Naive thymus-derived CD4-positive, alpha-beta T cell (primary cell): Measurements from ENCODE around the gene SCG5. TPM values are rescaled to one million over a fixed set of nuclear protein-coding genes. Genes with fewer than 3 reads are reported as not detected.

ENCODE experiments used
- ATAC-seq: fragments of 150-1000 bp; cut with Tn5 transposase; 2 replicates; pipeline ENCODE4 v1.10.0; 2021; ENCODE audit warnings: mild to moderate bottlenecking, moderate library complexity
- CTCF ChIA-PET: fragments of 350-600 bp; sonication (Branson Sonifier 250); formaldehyde crosslinking; loops from one replicate; lab custom pipeline; 2021; ENCODE audit warnings: antibody characterized with exemption; lab: Charles Lee
- POLR2A ChIA-PET: fragments of 350-600 bp; sonication (Branson Sonifier 250); formaldehyde crosslinking; loops from one replicate; lab custom pipeline; 2021; ENCODE audit warnings: antibody characterized with exemption, inconsistent platforms; lab: Charles Lee
- DNase-seq, 9 donors: peaks; one replicate each; pipeline versions ENCODE4 v3.0.0 to v3.0.0-alpha.2; 2020 to 2022; ENCODE audit warnings: mixed read lengths in 1 of 9
- H3K27ac ChIP-seq: one replicate; pipeline ENCODE4 v1.7.0; 2013; ENCODE audit warnings: mild to moderate bottlenecking, low read depth, low read length, moderate library complexity
- H3K27me3 ChIP-seq, 2 donors: one replicate each; pipeline ENCODE4 v1.7.0; 2013; ENCODE audit warnings: low read length in 2 of 2, mild to moderate bottlenecking in 2 of 2, moderate library complexity in 2 of 2; ENCODE audit not compliant: control insufficient read depth in 2 of 2, insufficient read depth in 2 of 2
- H3K36me3 ChIP-seq, 3 experiments: 1 replicate in 2 of 3; 2 replicates in 1 of 3; pipeline ENCODE4 v1.7.0; 2013; ENCODE audit warnings: low read length in 3 of 3, mild to moderate bottlenecking in 3 of 3, moderate library complexity in 1 of 3; ENCODE audit not compliant: insufficient read depth in 3 of 3, control insufficient read depth in 2 of 3
- H3K4me1 ChIP-seq, 2 donors: one replicate each; pipeline ENCODE4 v1.7.0; 2013; ENCODE audit warnings: low read length in 2 of 2, mild to moderate bottlenecking in 2 of 2, moderate library complexity in 1 of 2; ENCODE audit not compliant: control insufficient read depth in 2 of 2, insufficient read depth in 2 of 2
- H3K4me3 ChIP-seq: 2 replicates; pipeline ENCODE4 v1.7.0; 2013; ENCODE audit warnings: mild to moderate bottlenecking, low read length
- H3K9me3 ChIP-seq, 3 experiments: 1 replicate in 2 of 3; 2 replicates in 1 of 3; pipeline ENCODE4 v1.7.0; 2013; ENCODE audit warnings: low read length in 3 of 3; ENCODE audit not compliant: control insufficient read depth in 2 of 3
- H3K27ac Mint-ChIP-seq, 9 donors: one replicate each; pipeline ENCODE4 v1.8.0; 2020 to 2022; ENCODE audit warnings: mixed read lengths in 9 of 9, mild to moderate bottlenecking in 8 of 9, moderate library complexity in 5 of 9, inconsistent platforms in 2 of 9
- H3K27me3 Mint-ChIP-seq, 5 donors: one replicate each; pipeline ENCODE4 v1.8.0; 2021 to 2022; ENCODE audit warnings: mixed read lengths in 5 of 5, mild to moderate bottlenecking in 1 of 5
- H3K36me3 Mint-ChIP-seq, 5 donors: one replicate each; pipeline ENCODE4 v1.8.0; 2020 to 2022; ENCODE audit warnings: mixed read lengths in 5 of 5, mild to moderate bottlenecking in 3 of 5, inconsistent platforms in 1 of 5
- H3K4me1 Mint-ChIP-seq, 7 donors: one replicate each; pipeline ENCODE4 v1.8.0; 2020 to 2022; ENCODE audit warnings: mixed read lengths in 7 of 7, mild to moderate bottlenecking in 3 of 7, inconsistent platforms in 1 of 7
- H3K4me3 Mint-ChIP-seq, 10 donors: one replicate each; pipeline ENCODE4 v1.8.0; 2020 to 2022; ENCODE audit warnings: mild to moderate bottlenecking in 10 of 10, mixed read lengths in 10 of 10, moderate library complexity in 6 of 10, inconsistent platforms in 2 of 10
- H3K9me3 Mint-ChIP-seq, 11 donors: one replicate each; pipeline ENCODE4 v1.8.0; 2020 to 2022; ENCODE audit warnings: mixed read lengths in 11 of 11, mild to moderate bottlenecking in 4 of 11, inconsistent platforms in 1 of 11, moderate library complexity in 1 of 11
- intact Hi-C, 2 donors: fragments of 100-400 bp; cut with micrococcal nuclease; formaldehyde crosslinking; loops; one replicate each; pipeline ENCODE4 v1.15.1; 2023
- polyA plus RNA-seq, 2 donors: library from polyadenylated mRNA; unstranded; fragments of 300-500 nt; fragmentation: Illumina TruSeq; gene quantifications; one replicate each; pipeline ENCODE4 v1.2.3, GENCODE V29; 2021
- total RNA-seq, 6 experiments: library from RNA in 5 of 6; stranded (reverse) in 5 of 6; gene quantifications; 1 replicate in 5 of 6; 2 replicates in 1 of 6; pipeline ENCODE4 v1.2.3 and lab custom pipeline; 2021 to 2026

The SCG5 gene
- total and polyA plus RNA-seq, 7 experiments from 2014 or later: 0.37 to 2.8 (median 0.57) TPM; not detected in 2

DNA sequence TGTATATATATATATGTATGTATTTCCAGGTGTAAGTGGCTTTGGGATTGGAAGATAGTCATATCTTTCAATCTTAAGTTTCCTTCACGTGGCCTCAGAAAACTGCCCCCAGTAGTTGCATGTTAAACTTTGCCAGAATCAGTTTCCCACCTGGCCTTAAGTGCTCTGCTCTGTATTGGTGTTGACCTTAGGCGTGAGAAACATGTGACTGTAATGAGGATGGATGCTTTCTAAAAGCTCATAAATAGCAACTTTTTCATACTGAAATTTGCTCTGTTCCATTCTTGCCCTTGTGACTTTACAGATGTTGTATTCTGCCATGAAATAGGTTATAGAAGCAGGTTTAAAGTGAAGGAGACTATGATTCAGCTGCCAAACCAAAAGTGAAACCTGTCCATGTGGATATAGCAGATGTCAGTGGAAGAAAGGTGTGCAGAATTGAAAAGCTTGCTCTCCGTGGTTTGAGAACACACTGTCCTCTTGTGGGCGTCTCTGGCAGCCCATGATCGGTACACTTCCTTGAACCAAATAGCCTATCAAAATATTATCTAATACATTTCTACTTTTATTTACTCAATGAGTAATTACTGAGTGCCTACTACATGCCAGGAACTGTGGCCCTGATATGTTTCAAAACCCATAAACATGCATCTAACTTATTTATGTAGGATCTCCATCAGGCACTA, 15.8 kb downstream of the SCG5 start:
- POLR2A ChIA-PET: no interaction called here
- ATAC-seq (no peak), DNase-seq (peak in 2 of 9 donors; percentile 3 to 9)
- intact Hi-C loops: no loop called here
- H3K4me3 ChIP-seq: no peak overlapping the region
- peak overlapping the region in 2 of 9 donors; percentile 18 to 69 for H3K27ac Mint-ChIP-seq
- peak overlapping the region in 4 of 10 donors; percentile 3 to 62 (median 25) for H3K4me3 Mint-ChIP-seq
- H3K27ac ChIP-seq: no peak overlapping the region
- H3K9me3 Mint-ChIP-seq: no peaks in the 10 kb centered on the region
- no peaks in the 10 kb centered on the region for H3K9me3 ChIP-seq
- peaks cover 4 to 20% (median 8%) of the 10 kb centered on the region in 7 donors for H3K4me1 Mint-ChIP-seq
- peaks cover 0 to 6% of the 10 kb centered on the region in 2 donors for H3K4me1 ChIP-seq
- no peaks in the 10 kb centered on the region for H3K27me3 ChIP-seq
- CTCF ChIA-PET: interaction anchor here (0.5 to 1.6 kb wide), 3 partner anchors 8 to 1405 kb away, joined by 3 to 4 read pairs (median 3); no protein-coding TSS in a partner anchor
- peaks cover 0 to 13% (median 0%) of the 10 kb centered on the region in 5 donors for H3K36me3 Mint-ChIP-seq
- H3K36me3 ChIP-seq: no peaks in the 10 kb centered on the region
- no peaks in the 10 kb centered on the region for H3K27me3 Mint-ChIP-seq

DNA sequence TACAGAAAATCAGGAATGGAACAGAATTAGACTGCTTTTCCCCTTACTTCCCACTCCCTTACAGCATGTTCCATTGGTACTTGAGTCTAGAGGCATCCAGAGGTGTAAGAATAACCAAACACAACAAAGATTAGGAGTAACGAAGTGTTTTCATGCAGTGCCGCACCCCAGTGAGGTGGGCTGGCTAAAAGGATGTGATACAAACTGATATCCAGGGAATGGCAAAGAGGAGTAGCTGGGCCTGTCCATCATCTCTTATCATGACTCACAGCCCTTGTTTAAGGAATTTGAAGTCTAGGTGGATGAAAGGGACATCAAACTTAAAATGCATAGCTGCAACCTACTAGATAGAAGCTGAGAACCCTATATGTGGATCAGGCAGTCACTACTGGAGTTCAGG, 16.4 kb downstream of the SCG5 start:
- peaks cover 0 to 12% (median 0%) of the 10 kb centered on the region in 5 donors for H3K36me3 Mint-ChIP-seq
- H3K4me3 Mint-ChIP-seq: peak overlapping the region in 1 of 10 donors; percentile 19
- no peak overlapping the region for H3K27ac ChIP-seq
- DNase-seq (no peak), ATAC-seq (no peak)
- H3K27me3 ChIP-seq: no peaks in the 10 kb centered on the region
- H3K27ac Mint-ChIP-seq: peak overlapping the region in 3 of 9 donors; percentile 18 to 69 (median 44)
- peaks cover 4 to 24% (median 13%) of the 10 kb centered on the region in 7 donors for H3K4me1 Mint-ChIP-seq
- no peaks in the 10 kb centered on the region for H3K27me3 Mint-ChIP-seq
- no peaks in the 10 kb centered on the region for H3K9me3 Mint-ChIP-seq
- CTCF ChIA-PET: interaction anchor here (0.5 to 1.6 kb wide), 3 partner anchors 7 to 1405 kb away, joined by 3 to 4 read pairs (median 3); no protein-coding TSS in a partner anchor
- no peaks in the 10 kb centered on the region for H3K36me3 ChIP-seq
- intact Hi-C loops: no loop called here
- no peaks in the 10 kb centered on the region for H3K9me3 ChIP-seq
- H3K4me3 ChIP-seq: no peak overlapping the region
- POLR2A ChIA-PET: no interaction called here
- H3K4me1 ChIP-seq: peaks cover 0 to 6% of the 10 kb centered on the region in 2 donors

DNA sequence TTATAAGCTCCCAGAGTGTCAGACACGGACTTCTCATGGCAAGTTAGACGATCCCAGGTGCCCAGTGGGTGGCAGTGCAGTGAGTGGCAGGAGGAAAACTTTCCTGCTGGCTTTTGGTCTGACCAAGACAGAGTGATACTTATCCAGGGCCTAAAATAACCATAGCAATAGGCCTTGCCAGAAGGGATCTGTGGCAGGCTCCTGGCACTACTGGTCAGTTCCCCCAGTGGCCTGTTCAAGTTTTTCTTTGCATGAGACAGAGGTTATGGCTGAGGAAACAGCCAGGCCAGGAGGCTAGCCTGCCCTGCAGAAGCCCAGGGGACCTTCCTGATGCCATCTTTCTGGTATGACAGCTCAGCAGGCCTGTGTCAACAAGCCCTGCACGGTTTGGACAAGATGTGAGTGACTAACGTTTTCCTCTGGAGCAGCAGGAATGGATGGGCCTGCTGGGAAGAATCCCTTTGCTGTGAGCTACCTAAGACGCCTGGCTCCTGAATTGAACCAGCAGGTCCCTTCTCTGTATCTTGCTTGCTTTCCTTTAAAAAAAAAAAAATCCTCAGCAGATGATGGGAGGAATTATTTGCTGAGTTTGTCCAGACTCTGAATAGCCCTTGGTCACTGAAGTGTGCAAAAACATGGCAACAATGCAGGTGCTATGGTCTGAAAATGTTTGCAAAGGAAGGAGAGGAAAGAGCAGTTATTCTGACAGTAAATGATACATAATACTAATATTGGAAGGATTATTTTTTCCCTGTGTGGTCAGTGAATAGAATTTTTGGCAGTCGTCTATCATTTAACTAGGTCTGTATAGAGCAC, 18.0 kb downstream of the SCG5 start:
- Mint-ChIP-seq H3K9me3 (no peaks in the 10 kb centered on the region), H3K27me3 (no peaks in the 10 kb centered on the region), H3K27ac (no peak overlapping the region), H3K4me1 (peaks cover 4 to 24% (median 13%) of the 10 kb centered on the region in 7 donors), H3K4me3 (no peak overlapping the region), H3K36me3 (peaks cover 0 to 7% (median 0%) of the 10 kb centered on the region in 5 donors)
- no peak for ATAC-seq
- H3K4me3 ChIP-seq: no peak overlapping the region
- ChIA-PET CTCF (interaction anchor here (0.6 kb wide), 1 partner anchor 10 kb away, joined by 3 read pairs; no protein-coding TSS in a partner anchor), POLR2A (no interaction called here)
- H3K4me1 ChIP-seq: peaks cover 0 to 6% of the 10 kb centered on the region in 2 donors
- no peaks in the 10 kb centered on the region for H3K27me3 ChIP-seq
- no peaks in the 10 kb centered on the region for H3K36me3 ChIP-seq
- no peak for DNase-seq
- intact Hi-C loops: loop anchor here (5.0 kb wide), 3 partner anchors 338 to 1043 kb away; no protein-coding TSS in a partner anchor
- no peaks in the 10 kb centered on the region for H3K9me3 ChIP-seq
- no peak overlapping the region for H3K27ac ChIP-seq

DNA sequence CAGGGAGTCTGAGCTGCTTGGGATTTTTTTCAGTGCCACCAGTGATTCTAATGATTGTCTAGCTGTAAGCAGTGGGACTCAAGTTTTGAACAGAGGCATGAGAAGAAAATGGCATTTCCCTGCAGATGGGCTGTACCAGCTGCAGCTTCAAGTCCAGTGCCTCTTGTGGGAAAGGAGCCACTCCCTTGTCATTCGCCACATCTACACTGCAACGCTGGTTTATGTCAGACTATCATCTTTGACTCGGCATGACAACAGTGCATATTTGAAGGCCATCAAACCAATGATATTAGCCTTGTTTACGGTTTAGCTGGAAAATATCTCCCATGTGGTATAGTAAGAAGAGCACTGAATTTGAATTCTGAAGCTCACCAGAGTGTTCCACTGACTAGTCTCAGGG, 22.2 kb downstream of the SCG5 start:
- Mint-ChIP-seq H3K27me3 (no peaks in the 10 kb centered on the region), H3K27ac (no peak overlapping the region), H3K4me1 (peaks cover 0 to 6% (median 5%) of the 10 kb centered on the region in 7 donors), H3K36me3 (no peaks in the 10 kb centered on the region), H3K4me3 (no peak overlapping the region), H3K9me3 (no peaks in the 10 kb centered on the region)
- H3K36me3 ChIP-seq: no peaks in the 10 kb centered on the region
- H3K27ac ChIP-seq: no peak overlapping the region
- CTCF ChIA-PET: interaction anchor here (0.6 to 2.0 kb wide), 4 partner anchors 474 to 1449 kb away, joined by 3 to 7 read pairs (median 3); no protein-coding TSS in a partner anchor
- H3K4me3 ChIP-seq: no peak overlapping the region
- DNase-seq (no peak), ATAC-seq (no peak)
- intact Hi-C loops: loop anchor here (2.0 to 5.0 kb wide), 5 partner anchors 331 to 1039 kb away; no protein-coding TSS in a partner anchor
- no peaks in the 10 kb centered on the region for H3K27me3 ChIP-seq
- POLR2A ChIA-PET: no interaction called here
- H3K9me3 ChIP-seq: no peaks in the 10 kb centered on the region
- H3K4me1 ChIP-seq: no peaks in the 10 kb centered on the region

DNA sequence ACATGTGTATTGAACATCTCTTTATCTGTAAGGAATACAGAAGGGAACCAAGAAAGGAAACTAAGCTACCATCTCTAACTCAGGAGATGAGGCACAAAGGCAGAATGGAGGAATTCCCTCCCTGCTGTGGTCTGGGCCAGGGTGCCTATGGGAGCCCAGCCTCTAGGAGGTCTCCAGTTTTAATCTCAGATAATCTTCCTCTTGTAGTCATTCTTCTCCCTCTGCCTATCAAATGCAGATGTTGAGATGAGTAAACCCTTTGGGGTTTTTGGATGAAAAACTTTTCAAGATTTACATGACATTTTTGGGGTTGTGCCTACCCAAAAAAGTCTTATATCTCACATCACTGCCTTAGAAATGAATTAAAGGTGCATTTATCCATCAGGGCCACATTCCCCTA, 23.3 kb downstream of the SCG5 start:
- Mint-ChIP-seq H3K4me1 (peaks cover 0 to 6% (median 5%) of the 10 kb centered on the region in 7 donors), H3K27me3 (no peaks in the 10 kb centered on the region), H3K9me3 (no peaks in the 10 kb centered on the region), H3K36me3 (no peaks in the 10 kb centered on the region), H3K27ac (no peak overlapping the region), H3K4me3 (no peak overlapping the region)
- Histone ChIP-seq H3K27me3 (no peaks in the 10 kb centered on the region), H3K4me1 (no peaks in the 10 kb centered on the region), H3K27ac (no peak overlapping the region), H3K4me3 (no peak overlapping the region), H3K9me3 (no peaks in the 10 kb centered on the region), H3K36me3 (no peaks in the 10 kb centered on the region)
- intact Hi-C loops: loop anchor here (5.0 kb wide), 3 partner anchors 333 to 1038 kb away; no protein-coding TSS in a partner anchor
- DNase-seq (no peak), ATAC-seq (no peak)
- POLR2A ChIA-PET: no interaction called here
- CTCF ChIA-PET: interaction anchor here (1.1 kb wide), 1 partner anchor 7 kb away, joined by 3 read pairs; no protein-coding TSS in a partner anchor

DNA sequence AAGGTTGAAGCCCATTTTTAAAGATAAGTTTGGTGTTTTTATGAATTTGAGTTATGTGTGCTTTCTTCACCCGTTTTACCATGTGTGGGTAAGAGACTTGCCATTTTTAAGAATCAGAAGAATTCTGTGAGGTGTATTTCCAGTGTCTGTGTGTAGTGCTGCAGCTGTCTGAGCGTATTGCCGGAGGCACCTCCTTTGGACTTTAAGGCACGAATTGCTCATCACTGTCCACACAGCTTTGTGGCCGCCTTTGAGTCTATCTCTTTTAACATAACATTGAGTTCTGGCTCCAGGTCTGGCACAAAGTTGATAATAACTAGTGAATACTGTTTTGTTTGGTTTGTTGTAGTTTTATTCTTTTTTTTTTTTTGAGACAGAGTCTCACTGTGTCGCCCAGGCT, 25.8 kb downstream of the SCG5 start:
- no peaks in the 10 kb centered on the region for H3K36me3 ChIP-seq
- POLR2A ChIA-PET: no interaction called here
- no peak overlapping the region for H3K27ac Mint-ChIP-seq
- no peak for ATAC-seq
- H3K27ac ChIP-seq: no peak overlapping the region
- H3K4me1 Mint-ChIP-seq: peaks cover 0 to 6% (median 5%) of the 10 kb centered on the region in 7 donors
- CTCF ChIA-PET: no interaction called here
- H3K4me1 ChIP-seq: no peaks in the 10 kb centered on the region
- H3K36me3 Mint-ChIP-seq: no peaks in the 10 kb centered on the region
- intact Hi-C loops: no loop called here
- H3K4me3 ChIP-seq: no peak overlapping the region
- H3K27me3 ChIP-seq: no peaks in the 10 kb centered on the region
- H3K27me3 Mint-ChIP-seq: no peaks in the 10 kb centered on the region
- no peaks in the 10 kb centered on the region for H3K9me3 ChIP-seq
- no peaks in the 10 kb centered on the region for H3K9me3 Mint-ChIP-seq
- no peak overlapping the region for H3K4me3 Mint-ChIP-seq
- no peak for DNase-seq
